Activated gamma-delta T cell treated with anti-CD3 and anti-CD28 coated beads, Interleukin-2, amount 50 U/mL, for 16 hours (primary cell): Measurements from ENCODE around the gene LDHAL6A.

Experiments used
- DNase-seq: peaks from one replicate; pipeline ENCODE4 v3.0.0-alpha.2; 2020; ENCODE audit warnings: low read depth

LDHAL6A gene

GRCh38 chr11:18490736-18491485 is 35.3 kb downstream of the LDHAL6A start:
- no peak for DNase-seq

- no peak for DNase-seq
Measured at GRCh38 chr11:18491924-18492323, 36.3 kb downstream of the LDHAL6A start.

- no peak for DNase-seq
Measured at GRCh38 chr11:18492888-18493287, 37.2 kb downstream of the LDHAL6A start.

- DNase-seq, result no peak
Measured at GRCh38 chr11:18493310-18493709, 37.7 kb downstream of the LDHAL6A start.

GRCh38 chr11:18495271-18495670 is 39.6 kb downstream of the LDHAL6A start:
- DNase-seq, result no peak

- no peak for DNase-seq
Measured at GRCh38 chr11:18495703-18496102, 40.0 kb downstream of the LDHAL6A start.

- no peak for DNase-seq
Measured at GRCh38 chr11:18498039-18498438, 42.4 kb downstream of the LDHAL6A start.

- DNase-seq, result no peak
Measured at GRCh38 chr11:18501629-18502028, 46.0 kb downstream of the LDHAL6A start.

GRCh38 chr11:18502352-18502751 is 46.7 kb downstream of the LDHAL6A start:
- DNase-seq, result no peak

- DNase-seq, result no peak
Measured at GRCh38 chr11:18521122-18521521, 65.5 kb downstream of the LDHAL6A start.

GRCh38 chr11:18522388-18522787 is 66.7 kb downstream of the LDHAL6A start:
- no peak for DNase-seq

GRCh38 chr11:18523084-18523483 is 67.4 kb downstream of the LDHAL6A start:
- DNase-seq, result no peak

- DNase-seq, result no peak
Measured at GRCh38 chr11:18524248-18524647, 68.6 kb downstream of the LDHAL6A start.

GRCh38 chr11:18526130-18526520 is 70.5 kb downstream of the LDHAL6A start:
- DNase-seq, result no peak

GRCh38 chr11:18526521-18527296 is 71.1 kb downstream of the LDHAL6A start, which contains the start of gene TSG101:
Gene TSG101 (minus strand): TSS chr11:18526942. CDS start chr11:18526816, 126 bp downstream.
- DNase-seq, result peak; percentile 93

GRCh38 chr11:18527512-18527911 is 71.9 kb downstream of the LDHAL6A start:
- DNase-seq, result no peak
